Upper lobe of left lung (tissue), 6 donors: ENCODE results near the gene TEF. TPM values are rescaled to one million over a fixed set of nuclear protein-coding genes. Genes with fewer than 3 reads are reported as not detected.
A peak's percentile ranks its signal among the peaks of the same experiment; 100 is the strongest.

Experiments
- ATAC-seq, 2 donors: fragments of 200-7000 bp; cut with Tn5 transposase; one replicate each; pipeline ENCODE4 v1.9.1; 2022; ENCODE audit warnings: mild to moderate bottlenecking in 2 of 2, moderate library complexity in 2 of 2; ENCODE audit not compliant: low FRiP score in 2 of 2
- DNase-seq, 2 donors: peaks; one replicate each; pipeline ENCODE4 v3.0.0-alpha.2; 2019 to 2020
- H3K27ac ChIP-seq, 4 donors: fragments of 200-600 bp; sonication (generic); one replicate each; pipeline ENCODE4 v1.5.1; 2016 to 2019
- H3K27me3 ChIP-seq, 4 donors: fragments of 200-600 bp; sonication (generic); one replicate each; pipeline ENCODE4 v1.5.1; 2017 to 2019
- H3K36me3 ChIP-seq, 4 donors: fragments of 200-600 bp; sonication (generic); one replicate each; pipeline ENCODE4 v1.5.1; 2016 to 2019
- H3K4me1 ChIP-seq, 4 donors: fragments of 200-600 bp; sonication (generic); one replicate each; pipeline ENCODE4 v1.5.1; 2018 to 2019
- H3K4me3 ChIP-seq, 4 donors: fragments of 200-600 bp; sonication (generic); one replicate each; pipeline ENCODE4 v1.5.1; 2017 to 2019; ENCODE audit warnings: mild to moderate bottlenecking in 2 of 4, moderate library complexity in 1 of 4
- H3K9me3 ChIP-seq, 4 donors: fragments of 200-600 bp; sonication (generic); one replicate each; pipeline ENCODE4 v1.5.1; 2018 to 2019
- EP300 ChIP-seq, 4 donors: sonication (generic); formaldehyde crosslinking; IDR thresholded peaks; one replicate each; pipeline ENCODE4 v1.5.1; 2017; ENCODE audit warnings: antibody characterized with exemption in 4 of 4, control low read depth in 2 of 4
- POLR2A ChIP-seq, 4 donors: fragments of 450-650 bp; IDR thresholded peaks; one replicate each; pipeline ENCODE4 v1.5.1; 2016 to 2017; ENCODE audit warnings: antibody characterized with exemption in 4 of 4, mild to moderate bottlenecking in 2 of 4
- POLR2AphosphoS5 ChIP-seq, 2 donors: sonication (generic); formaldehyde crosslinking; IDR thresholded peaks; one replicate each; pipeline ENCODE4 v1.5.1; 2017; ENCODE audit warnings: antibody characterized with exemption in 2 of 2
- WGBS, 2 donors: methylation state at CpG; one replicate each; pipeline ENCODE4 v1.1.5; 2017 to 2018; 5-methylcytosine and 5-hydroxymethylcytosine counted together
- total RNA-seq, 6 donors: library from RNA; depleted of rRNA in 4 of 6; stranded (reverse); fragments of >200 nt in 4 of 6; gene quantifications; one replicate each; pipeline versions ENCODE4 v1.1.0 to v1.2.1, GENCODE V29; 2016 to 2021
- TF ChIP-seq, protein P1 (sequence below), 6 experiments: fragments of 450-650 bp in 4 of 6; fragments of 200-600 bp in 2 of 6; sonication (generic) in 2 of 6; IDR thresholded peaks; one replicate each; pipeline ENCODE4 v1.5.1; 2016 to 2019; ENCODE audit warnings: antibody characterized with exemption in 6 of 6
- donor health status: DM: no; HTN: no; CAD: no; lungs with moderate emphysema.
- donor health status: DM: no; HTN: yes; CAD: no; lungs with severe emphysema.

TEF gene
- total RNA-seq, 6 donors from 2014 or later: 12.6 to 41.8 (median 19.4) TPM

DNA sequence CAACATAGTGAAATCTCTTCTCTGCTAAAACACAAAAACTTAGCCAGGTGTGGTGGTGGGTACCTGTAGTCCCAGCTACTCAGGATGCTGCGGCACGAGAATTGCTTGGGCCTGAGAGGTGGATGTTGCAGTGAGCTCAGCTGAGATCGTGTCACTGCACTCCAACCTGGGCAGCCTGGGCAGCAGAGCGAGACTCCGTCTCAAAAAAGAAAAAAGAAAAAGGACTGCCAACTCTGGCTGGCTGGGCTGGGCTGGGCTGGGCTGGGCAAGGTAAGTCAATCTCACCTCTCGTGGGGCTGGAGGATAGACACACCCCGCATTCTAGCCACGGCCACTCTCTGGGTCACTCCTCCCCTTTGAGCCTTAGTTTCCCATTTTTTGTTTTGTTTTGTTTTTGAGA, 26.9 kb downstream of the TEF start:
- no peaks in the 10 kb centered on the region for H3K9me3 ChIP-seq
- H3K4me1 ChIP-seq: peaks cover 33 to 48% (median 39%) of the 10 kb centered on the region in 4 donors
- no peak for DNase-seq
- TF ChIP-seq POLR2A (IDR thresholded peaks at IDR 0.05): no peak
- no peak for TF ChIP-seq EP300 (IDR thresholded peaks at IDR 0.05)
- TF ChIP-seq, protein P1, sequence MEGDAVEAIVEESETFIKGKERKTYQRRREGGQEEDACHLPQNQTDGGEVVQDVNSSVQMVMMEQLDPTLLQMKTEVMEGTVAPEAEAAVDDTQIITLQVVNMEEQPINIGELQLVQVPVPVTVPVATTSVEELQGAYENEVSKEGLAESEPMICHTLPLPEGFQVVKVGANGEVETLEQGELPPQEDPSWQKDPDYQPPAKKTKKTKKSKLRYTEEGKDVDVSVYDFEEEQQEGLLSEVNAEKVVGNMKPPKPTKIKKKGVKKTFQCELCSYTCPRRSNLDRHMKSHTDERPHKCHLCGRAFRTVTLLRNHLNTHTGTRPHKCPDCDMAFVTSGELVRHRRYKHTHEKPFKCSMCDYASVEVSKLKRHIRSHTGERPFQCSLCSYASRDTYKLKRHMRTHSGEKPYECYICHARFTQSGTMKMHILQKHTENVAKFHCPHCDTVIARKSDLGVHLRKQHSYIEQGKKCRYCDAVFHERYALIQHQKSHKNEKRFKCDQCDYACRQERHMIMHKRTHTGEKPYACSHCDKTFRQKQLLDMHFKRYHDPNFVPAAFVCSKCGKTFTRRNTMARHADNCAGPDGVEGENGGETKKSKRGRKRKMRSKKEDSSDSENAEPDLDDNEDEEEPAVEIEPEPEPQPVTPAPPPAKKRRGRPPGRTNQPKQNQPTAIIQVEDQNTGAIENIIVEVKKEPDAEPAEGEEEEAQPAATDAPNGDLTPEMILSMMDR (IDR thresholded peaks at IDR 0.05): no peak
- no peak for TF ChIP-seq POLR2AphosphoS5 (IDR thresholded peaks at IDR 0.05)
- WGBS, 2 donors: 76 to 79% methylated on average over 8 of the region's 8 CpGs
- H3K27me3 ChIP-seq: no peaks in the 10 kb centered on the region
- peak overlapping the region in 1 of 4 donors; percentile 52 for H3K27ac ChIP-seq
- H3K4me3 ChIP-seq: no peak overlapping the region
- H3K36me3 ChIP-seq: no peaks in the 10 kb centered on the region
- ATAC-seq: no peak

DNA sequence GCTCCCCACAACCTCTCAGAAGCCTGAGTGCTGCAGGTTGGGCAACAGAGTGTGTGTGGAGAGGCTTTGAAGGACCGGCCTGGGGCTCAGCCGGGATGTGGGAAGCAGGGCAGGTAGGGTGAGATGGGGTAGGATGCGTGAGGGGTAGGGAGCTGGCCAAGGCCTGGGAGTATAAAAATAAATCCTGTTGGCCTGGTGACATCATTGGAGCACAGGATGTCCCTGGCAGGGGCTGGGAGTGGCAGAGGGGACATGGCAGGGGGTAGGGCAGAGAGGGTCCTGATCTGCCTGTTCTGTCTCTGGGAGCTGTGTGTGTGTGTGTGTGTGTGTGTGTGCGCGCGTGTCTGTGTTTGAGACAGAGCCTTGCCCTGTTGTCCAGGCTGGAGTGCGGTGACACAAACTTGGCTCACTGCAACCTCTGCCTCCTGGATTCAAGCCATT, 28.6 kb downstream of the TEF start:
- no peak overlapping the region for H3K4me3 ChIP-seq
- no peaks in the 10 kb centered on the region for H3K9me3 ChIP-seq
- DNase-seq (peak in 1 of 2 donors; percentile 90), ATAC-seq (peak in 1 of 2 donors; percentile 88)
- H3K27ac ChIP-seq: peak overlapping the region; percentile 98 to 100 (median 100)
- 50 to 52% methylated on average over 5 to 7 of the region's 7 CpGs for WGBS, 2 donors
- H3K36me3 ChIP-seq: no peaks in the 10 kb centered on the region
- TF ChIP-seq POLR2A (IDR thresholded peaks at IDR 0.05) (peak in 1 of 4 donors; percentile 47), POLR2AphosphoS5 (IDR thresholded peaks at IDR 0.05) (peak; percentile 24 to 73), EP300 (IDR thresholded peaks at IDR 0.05) (peak in 3 of 4 donors; percentile 48 to 86 (median 75))
- TF ChIP-seq, protein P1 (IDR thresholded peaks at IDR 0.05): no peak
- peaks cover 37 to 53% (median 46%) of the 10 kb centered on the region in 4 donors for H3K4me1 ChIP-seq
- no peaks in the 10 kb centered on the region for H3K27me3 ChIP-seq

DNA sequence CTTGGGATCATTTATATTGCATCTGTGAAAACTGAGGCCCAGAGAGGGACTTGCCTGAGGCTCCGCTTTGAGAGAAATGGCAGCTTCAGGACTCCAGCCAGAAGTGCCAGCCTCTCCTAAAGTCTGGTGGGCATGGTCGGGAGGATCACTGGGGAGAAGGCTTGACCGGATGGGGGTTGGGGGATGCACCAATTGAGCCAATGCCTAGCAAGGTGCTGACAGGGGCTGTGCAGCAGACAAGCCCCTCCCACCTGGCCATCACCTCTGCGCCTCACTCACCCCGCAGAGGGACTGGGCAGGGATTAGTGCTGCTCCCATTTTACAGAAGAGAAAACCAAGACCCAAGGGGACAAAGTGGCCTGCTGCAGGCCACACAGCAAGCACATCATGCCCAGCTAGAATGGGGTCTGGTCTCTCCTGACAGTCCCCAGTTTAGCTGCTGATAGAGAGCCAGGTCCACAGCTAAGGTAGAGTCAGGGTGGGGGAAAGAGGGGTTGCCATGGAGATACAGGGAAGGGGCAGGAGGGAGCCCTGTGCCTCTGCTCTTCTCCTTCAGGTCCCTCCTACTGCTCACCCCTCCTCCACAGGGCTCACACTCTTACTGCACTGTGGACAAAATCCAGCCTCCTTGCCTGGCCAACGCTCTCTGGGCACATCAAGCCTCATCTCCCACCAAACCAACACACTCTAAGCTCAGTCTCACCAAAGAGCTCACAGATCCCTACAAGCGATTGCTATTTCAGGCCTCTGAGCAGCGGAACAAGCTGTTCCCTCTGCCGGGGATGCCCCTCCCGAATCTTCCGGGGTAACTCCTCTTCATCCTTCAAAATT, 29.5 kb downstream of the TEF start:
- Histone ChIP-seq H3K27me3 (no peaks in the 10 kb centered on the region), H3K36me3 (no peaks in the 10 kb centered on the region), H3K27ac (peak overlapping the region; percentile 98 to 100 (median 100)), H3K4me1 (peaks cover 42 to 59% (median 53%) of the 10 kb centered on the region in 4 donors), H3K9me3 (no peaks in the 10 kb centered on the region), H3K4me3 (no peak overlapping the region)
- TF ChIP-seq POLR2AphosphoS5 (IDR thresholded peaks at IDR 0.05): peak in 1 of 2 donors; percentile 70
- TF ChIP-seq EP300 (IDR thresholded peaks at IDR 0.05): peak in 1 of 4 donors; percentile 50
- TF ChIP-seq POLR2A (IDR thresholded peaks at IDR 0.05): no peak
- TF ChIP-seq, protein P1 (IDR thresholded peaks at IDR 0.05): no peak
- DNase-seq: peak in 1 of 2 donors; percentile 46
- 68 to 74% methylated on average over 6 to 11 of the region's 11 CpGs for WGBS, 2 donors
- ATAC-seq: no peak

DNA sequence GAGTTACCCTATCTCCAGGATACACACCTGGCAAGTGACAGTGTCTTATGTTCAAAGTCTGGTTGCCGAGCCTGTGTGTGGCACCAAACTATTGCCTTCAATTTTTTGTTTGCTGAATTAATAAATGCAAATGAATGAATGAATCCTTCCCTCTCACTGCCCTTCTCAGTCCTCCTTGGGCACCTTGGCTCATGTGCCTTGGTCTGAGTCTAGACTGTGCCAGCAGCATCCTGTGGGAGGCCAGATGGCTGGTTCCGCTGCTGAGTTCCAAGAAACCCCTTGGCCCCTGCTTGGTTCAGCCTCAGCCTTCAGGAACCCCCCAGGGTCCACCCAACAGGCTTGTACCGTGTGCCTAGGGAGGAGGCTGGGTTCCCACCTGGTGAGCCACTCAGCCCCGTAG, 33.8 kb downstream of the TEF start:
- TF ChIP-seq POLR2A (IDR thresholded peaks at IDR 0.05) (no peak), POLR2AphosphoS5 (IDR thresholded peaks at IDR 0.05) (no peak), EP300 (IDR thresholded peaks at IDR 0.05) (no peak)
- TF ChIP-seq, protein P1 (IDR thresholded peaks at IDR 0.05): no peak
- DNase-seq: no peak
- H3K27me3 ChIP-seq: no peaks in the 10 kb centered on the region
- H3K4me1 ChIP-seq: peaks cover 57 to 81% (median 63%) of the 10 kb centered on the region in 4 donors
- ATAC-seq: no peak
- WGBS, 2 donors: 96% methylated on average over 3 to 4 of the region's 4 CpGs
- H3K9me3 ChIP-seq: no peaks in the 10 kb centered on the region
- H3K4me3 ChIP-seq: no peak overlapping the region
- no peaks in the 10 kb centered on the region for H3K36me3 ChIP-seq
- H3K27ac ChIP-seq: peak overlapping the region; percentile 59 to 100 (median 98)
